ENCODE measurements around the gene NAA38.

NAA38 gene

GRCh38 chr17:7838090-7839075 is 19.0 kb downstream of the NAA38 start:
- Histone ChIP-seq H3K4me1 (ENCODE audit: insufficient read depth, low read length) (peaks cover 82% of the 10 kb centered on the region), H3K4me2 (ENCODE audit: insufficient read depth, low read length) (peak overlapping the region; percentile 90; the same call in 1 of the 2 replicates), H4K20me1 (ENCODE audit: insufficient read depth, low read length) (peaks cover 25% of the 10 kb centered on the region), H3K27me3 (ENCODE audit: insufficient read depth, low read length, poor library complexity) (peaks cover 49% of the 10 kb centered on the region), H3K9ac (ENCODE audit: low read depth, low read length) (no peak overlapping the region), H3K4me3 (ENCODE audit: low read depth in 1 of 2, low read length in 2 of 2) (peak overlapping the region in 1 of 2 experiments; percentile 8; a peak in 1 of 4 replicates), H3K36me3 (ENCODE audit: insufficient read depth, low read length) (no peaks in the 10 kb centered on the region), H3K27ac (ENCODE audit: low read length) (no peak overlapping the region), H3K9me3 (ENCODE audit: insufficient read depth, low read length, severe bottlenecking) (no peaks in the 10 kb centered on the region), H3K79me2 (ENCODE audit: insufficient read depth, low read length) (no peaks in the 10 kb centered on the region), H2AFZ (ENCODE audit: low read depth, low read length) (no peak overlapping the region)
- ATAC-seq (ENCODE audit: insufficient read depth, low read depth), result no peak
- peak; percentile 62 for DNase-seq
- no peak for TF ChIP-seq EZH2 (IDR thresholded peaks at IDR 0.05; ENCODE audit: borderline replicate concordance, low read depth, low read length, severe bottlenecking)
- TF ChIP-seq, protein P1, sequence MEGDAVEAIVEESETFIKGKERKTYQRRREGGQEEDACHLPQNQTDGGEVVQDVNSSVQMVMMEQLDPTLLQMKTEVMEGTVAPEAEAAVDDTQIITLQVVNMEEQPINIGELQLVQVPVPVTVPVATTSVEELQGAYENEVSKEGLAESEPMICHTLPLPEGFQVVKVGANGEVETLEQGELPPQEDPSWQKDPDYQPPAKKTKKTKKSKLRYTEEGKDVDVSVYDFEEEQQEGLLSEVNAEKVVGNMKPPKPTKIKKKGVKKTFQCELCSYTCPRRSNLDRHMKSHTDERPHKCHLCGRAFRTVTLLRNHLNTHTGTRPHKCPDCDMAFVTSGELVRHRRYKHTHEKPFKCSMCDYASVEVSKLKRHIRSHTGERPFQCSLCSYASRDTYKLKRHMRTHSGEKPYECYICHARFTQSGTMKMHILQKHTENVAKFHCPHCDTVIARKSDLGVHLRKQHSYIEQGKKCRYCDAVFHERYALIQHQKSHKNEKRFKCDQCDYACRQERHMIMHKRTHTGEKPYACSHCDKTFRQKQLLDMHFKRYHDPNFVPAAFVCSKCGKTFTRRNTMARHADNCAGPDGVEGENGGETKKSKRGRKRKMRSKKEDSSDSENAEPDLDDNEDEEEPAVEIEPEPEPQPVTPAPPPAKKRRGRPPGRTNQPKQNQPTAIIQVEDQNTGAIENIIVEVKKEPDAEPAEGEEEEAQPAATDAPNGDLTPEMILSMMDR (IDR thresholded peaks at IDR 0.05; ENCODE audit: borderline replicate concordance, extremely low read depth, low read length, poor library complexity, severe bottlenecking), result no peak

DNA sequence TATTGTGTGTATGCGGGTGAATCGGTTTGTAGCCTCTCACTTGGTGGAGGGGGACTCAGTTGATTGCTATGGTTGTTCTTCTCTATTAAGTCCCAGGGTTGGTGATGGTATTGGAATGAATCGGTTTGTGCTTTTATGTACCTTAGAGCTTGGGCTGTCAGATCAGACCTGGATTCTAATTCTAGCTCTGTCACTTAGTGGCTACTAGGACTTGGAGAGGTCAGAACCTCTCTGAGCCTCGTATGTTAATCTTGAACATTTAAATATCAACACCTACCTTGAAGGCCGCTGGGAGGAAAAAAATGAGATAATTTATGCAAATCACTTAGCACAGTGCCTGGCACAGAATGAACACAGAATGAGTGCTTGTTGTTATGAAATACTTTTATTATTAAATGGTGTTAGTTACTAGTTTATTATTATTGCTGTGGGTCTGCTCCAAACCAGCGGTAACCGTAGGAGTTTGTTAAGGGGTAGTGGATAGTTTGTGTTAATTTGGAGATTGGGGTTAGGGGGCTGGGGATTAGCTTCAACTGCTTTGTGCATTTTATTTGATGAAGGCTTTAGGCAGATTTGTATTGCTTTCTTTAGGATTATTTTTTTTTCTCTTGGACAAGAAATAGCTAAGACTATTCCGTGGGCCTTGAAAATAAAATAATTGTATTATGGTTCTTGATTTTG is 19.8 kb downstream of the NAA38 start:
- Histone ChIP-seq H2AFZ (ENCODE audit: low read depth, low read length) (no peak overlapping the region), H3K79me2 (ENCODE audit: insufficient read depth, low read length) (no peaks in the 10 kb centered on the region), H4K20me1 (ENCODE audit: insufficient read depth, low read length) (peaks cover 22% of the 10 kb centered on the region), H3K4me1 (ENCODE audit: insufficient read depth, low read length) (peaks cover 80% of the 10 kb centered on the region), H3K27ac (ENCODE audit: low read length) (no peak overlapping the region), H3K36me3 (ENCODE audit: insufficient read depth, low read length) (no peaks in the 10 kb centered on the region), H3K27me3 (ENCODE audit: insufficient read depth, low read length, poor library complexity) (peaks cover 48% of the 10 kb centered on the region), H3K4me2 (ENCODE audit: insufficient read depth, low read length) (peak overlapping the region; percentile 90), H3K4me3 (ENCODE audit: low read depth in 1 of 2, low read length in 2 of 2) (peak overlapping the region in 1 of 2 experiments; percentile 64; a peak in 1 of 4 replicates), H3K9me3 (ENCODE audit: insufficient read depth, low read length, severe bottlenecking) (no peaks in the 10 kb centered on the region), H3K9ac (ENCODE audit: low read depth, low read length) (no peak overlapping the region; the same call in 1 of the 2 replicates)
- TF ChIP-seq, protein P1 (IDR thresholded peaks at IDR 0.05; ENCODE audit: borderline replicate concordance, extremely low read depth, low read length, poor library complexity, severe bottlenecking), result no peak
- no peak for TF ChIP-seq EZH2 (IDR thresholded peaks at IDR 0.05; ENCODE audit: borderline replicate concordance, low read depth, low read length, severe bottlenecking)
- ATAC-seq (ENCODE audit: insufficient read depth, low read depth) (no peak), DNase-seq (no peak)

DNA sequence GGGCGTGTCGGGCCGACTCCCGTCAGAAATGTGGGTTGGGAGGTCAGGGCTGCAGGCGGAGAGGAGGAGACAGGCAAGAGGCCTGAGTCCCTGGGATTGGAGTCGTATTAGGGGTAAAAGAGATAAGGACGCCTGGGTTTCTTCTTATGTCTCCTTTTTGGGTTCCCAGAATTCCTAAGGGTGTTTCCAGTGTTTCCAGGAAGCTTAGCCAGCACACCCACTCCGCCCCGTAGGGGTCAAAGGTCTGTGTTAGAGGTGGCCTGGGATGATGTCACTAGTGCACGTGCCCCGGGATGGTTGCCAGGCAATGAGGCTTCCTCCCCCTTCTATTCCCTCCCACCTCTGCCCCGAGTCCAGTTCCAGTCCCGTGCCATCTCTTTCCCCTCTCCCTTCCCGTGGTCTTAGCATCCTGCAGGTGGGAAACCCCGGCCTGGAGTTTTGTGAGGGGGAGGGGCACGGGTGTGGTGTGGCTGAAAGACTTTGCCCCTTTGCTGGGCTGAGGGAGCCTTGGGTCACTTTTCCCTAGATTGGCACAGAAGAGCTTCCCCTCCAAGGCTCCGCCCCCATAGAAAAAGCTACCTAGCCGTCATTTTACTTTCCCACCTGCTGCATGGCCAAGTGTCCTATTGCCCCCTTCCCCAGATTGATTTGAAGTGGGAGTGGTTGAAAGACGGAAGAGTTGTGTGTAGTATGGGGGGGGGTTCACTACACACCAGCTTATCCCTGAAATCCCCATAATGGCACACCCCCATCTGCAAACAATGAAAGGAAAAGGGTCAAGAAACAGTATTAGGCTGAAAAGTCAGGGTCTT is 20.6 kb downstream of the NAA38 start:
- Histone ChIP-seq H3K4me3 (ENCODE audit: low read depth in 1 of 2, low read length in 2 of 2) (peak overlapping the region; percentile 22 to 64), H4K20me1 (ENCODE audit: insufficient read depth, low read length) (peaks cover 22% of the 10 kb centered on the region), H3K4me1 (ENCODE audit: insufficient read depth, low read length) (peaks cover 74% of the 10 kb centered on the region), H2AFZ (ENCODE audit: low read depth, low read length) (no peak overlapping the region), H3K9me3 (ENCODE audit: insufficient read depth, low read length, severe bottlenecking) (no peaks in the 10 kb centered on the region), H3K27me3 (ENCODE audit: insufficient read depth, low read length, poor library complexity) (peaks cover 42% of the 10 kb centered on the region), H3K36me3 (ENCODE audit: insufficient read depth, low read length) (no peaks in the 10 kb centered on the region), H3K9ac (ENCODE audit: low read depth, low read length) (peak overlapping the region; percentile 54; the same call in 1 of the 2 replicates), H3K79me2 (ENCODE audit: insufficient read depth, low read length) (no peaks in the 10 kb centered on the region), H3K4me2 (ENCODE audit: insufficient read depth, low read length) (peak overlapping the region; percentile 90), H3K27ac (ENCODE audit: low read length) (no peak overlapping the region)
- TF ChIP-seq, protein P1 (IDR thresholded peaks at IDR 0.05; ENCODE audit: borderline replicate concordance, extremely low read depth, low read length, poor library complexity, severe bottlenecking), result no peak
- TF ChIP-seq EZH2 (IDR thresholded peaks at IDR 0.05; ENCODE audit: borderline replicate concordance, low read depth, low read length, severe bottlenecking), result no peak
- ATAC-seq (ENCODE audit: insufficient read depth, low read depth) (no peak), DNase-seq (peak; percentile 84)
